Choroid plexus epithelial cell (primary cell): ENCODE measurements around the gene IRF9.

Experiments used
- DNase-seq: peaks from one replicate; pipeline ENCODE4 v3.0.0-alpha.2; 2010; ENCODE audit warnings: low read depth
- H3K4me3 ChIP-seq: 2 replicates; pipeline ENCODE4 v1.5.1; 2011; ENCODE audit warnings: low read depth, mild to moderate bottlenecking, control low read depth, low read length, moderate library complexity
- TF ChIP-seq, protein P1 (sequence below): conservative IDR thresholded peaks from 2 replicates; pipeline ENCODE4 v1.5.1; 2011; ENCODE audit warnings: low read depth, mild to moderate bottlenecking, control low read depth, inconsistent platforms, low read length, moderate library complexity

Gene IRF9

DNA sequence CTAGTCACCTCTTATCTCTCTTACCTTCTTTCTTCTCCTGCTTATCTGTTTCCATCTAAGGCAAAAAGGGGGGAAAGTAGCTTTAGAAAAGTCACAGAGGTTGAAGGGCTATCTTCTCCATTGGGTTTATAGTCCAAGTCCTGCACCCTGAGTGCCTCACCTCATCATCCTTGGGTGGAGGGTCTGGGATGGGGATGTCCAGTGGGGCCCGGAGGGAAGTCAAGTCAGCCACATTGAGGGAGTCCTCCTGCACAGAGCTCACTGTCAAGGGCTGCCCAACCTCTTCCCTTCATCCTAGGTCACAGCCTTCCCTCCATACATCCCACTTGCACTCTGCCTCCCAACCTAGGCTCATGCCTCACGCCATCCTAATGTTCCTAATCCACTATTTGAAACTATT is 15.8 kb upstream of the IRF9 start:
- no peak for DNase-seq
- peak overlapping the region; percentile 87 for H3K4me3 ChIP-seq
- TF ChIP-seq, protein P1, sequence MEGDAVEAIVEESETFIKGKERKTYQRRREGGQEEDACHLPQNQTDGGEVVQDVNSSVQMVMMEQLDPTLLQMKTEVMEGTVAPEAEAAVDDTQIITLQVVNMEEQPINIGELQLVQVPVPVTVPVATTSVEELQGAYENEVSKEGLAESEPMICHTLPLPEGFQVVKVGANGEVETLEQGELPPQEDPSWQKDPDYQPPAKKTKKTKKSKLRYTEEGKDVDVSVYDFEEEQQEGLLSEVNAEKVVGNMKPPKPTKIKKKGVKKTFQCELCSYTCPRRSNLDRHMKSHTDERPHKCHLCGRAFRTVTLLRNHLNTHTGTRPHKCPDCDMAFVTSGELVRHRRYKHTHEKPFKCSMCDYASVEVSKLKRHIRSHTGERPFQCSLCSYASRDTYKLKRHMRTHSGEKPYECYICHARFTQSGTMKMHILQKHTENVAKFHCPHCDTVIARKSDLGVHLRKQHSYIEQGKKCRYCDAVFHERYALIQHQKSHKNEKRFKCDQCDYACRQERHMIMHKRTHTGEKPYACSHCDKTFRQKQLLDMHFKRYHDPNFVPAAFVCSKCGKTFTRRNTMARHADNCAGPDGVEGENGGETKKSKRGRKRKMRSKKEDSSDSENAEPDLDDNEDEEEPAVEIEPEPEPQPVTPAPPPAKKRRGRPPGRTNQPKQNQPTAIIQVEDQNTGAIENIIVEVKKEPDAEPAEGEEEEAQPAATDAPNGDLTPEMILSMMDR, result no peak

DNA sequence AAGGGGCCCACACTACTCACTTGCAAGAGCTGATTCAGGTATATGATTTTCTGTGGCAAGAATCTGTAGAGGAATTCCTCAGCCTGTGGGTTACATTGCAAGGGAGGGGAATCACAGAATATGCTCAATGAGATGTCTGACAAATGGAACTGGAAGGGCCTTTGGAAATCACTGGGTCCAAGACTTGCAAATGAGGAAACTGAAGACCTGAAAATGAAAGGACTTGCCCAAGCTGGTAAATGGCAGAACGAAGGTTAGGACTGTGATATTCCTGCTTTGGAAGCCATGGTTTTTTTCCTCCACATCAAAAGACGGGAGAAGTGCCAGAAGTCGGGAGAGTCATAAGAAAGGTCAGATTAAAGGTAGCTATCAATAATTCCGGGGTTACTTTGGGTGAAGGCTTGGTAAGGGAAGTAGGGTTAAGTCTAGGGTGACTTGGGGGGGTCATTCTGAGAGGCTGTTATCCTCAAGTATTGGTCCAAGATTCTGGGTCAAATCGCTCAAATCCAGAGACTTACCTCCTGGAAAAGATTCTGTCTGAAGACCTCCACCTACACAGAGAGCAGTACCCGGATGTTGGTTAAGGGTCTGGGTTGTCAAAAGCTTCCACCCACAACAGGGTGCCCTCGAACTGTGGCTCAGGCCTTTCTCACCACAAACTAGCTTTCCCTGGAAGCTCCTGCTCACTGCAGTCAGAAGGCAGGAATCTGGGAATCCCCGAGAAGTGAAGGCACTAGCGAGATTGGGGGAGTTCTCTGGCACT is 15.2 kb upstream of the IRF9 start:
- TF ChIP-seq, protein P1, result no peak
- DNase-seq, result peak; percentile 30
- peak overlapping the region; percentile 87 for H3K4me3 ChIP-seq

GRCh38 chr14:24146453-24146977 is 14.6 kb upstream of the IRF9 start, which contains the start of gene PSME2:
Gene PSME2 (minus strand): TSS chr14:24146610. CDS start chr14:24146581, 29 bp downstream.
- H3K4me3 ChIP-seq, result peak within 1 kb of the TSS; percentile 87
- TF ChIP-seq, protein P1, result no peak
- DNase-seq, result peak; percentile 99

GRCh38 chr14:24146978-24147760 is 13.9 kb upstream of the IRF9 start, which contains the start of gene RNF31:
Gene RNF31 (plus strand): TSS chr14:24147498. CDS start chr14:24147699, 201 bp downstream.
- DNase-seq, result peak; percentile 99
- H3K4me3 ChIP-seq, result peak within 1 kb of the TSS; percentile 87
- TF ChIP-seq, protein P1, result no peak

DNA sequence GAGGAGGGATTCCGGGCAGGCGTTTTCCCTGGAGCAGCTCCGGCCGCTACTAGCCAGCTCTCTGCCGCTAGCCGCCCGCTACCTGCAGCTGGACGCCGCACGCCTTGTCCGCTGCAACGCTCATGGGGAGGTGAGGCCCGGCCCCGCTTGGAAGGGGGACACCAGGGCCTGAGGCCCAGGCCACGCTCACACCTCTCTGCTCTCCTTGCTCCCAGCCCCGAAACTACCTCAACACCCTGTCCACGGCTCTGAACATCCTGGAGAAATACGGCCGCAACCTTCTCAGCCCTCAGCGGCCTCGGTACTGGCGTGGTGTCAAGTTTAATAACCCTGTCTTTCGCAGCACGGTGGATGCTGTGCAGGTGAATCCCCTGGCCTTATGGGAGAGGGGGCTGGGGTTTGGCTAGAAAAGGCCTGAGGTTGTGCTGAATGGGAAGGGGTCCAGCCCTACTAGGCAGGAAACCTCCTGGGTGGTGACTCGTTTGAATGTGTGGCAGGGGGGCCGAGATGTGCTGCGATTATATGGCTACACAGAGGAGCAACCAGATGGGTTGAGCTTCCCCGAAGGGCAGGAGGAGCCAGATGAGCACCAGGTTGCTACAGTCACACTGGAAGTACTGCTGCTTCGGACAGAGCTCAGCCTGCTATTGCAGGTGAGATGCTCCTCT is 13.2 kb upstream of the IRF9 start:
- peak overlapping the region; percentile 87 for H3K4me3 ChIP-seq
- TF ChIP-seq, protein P1, result no peak
- peak; percentile 13 for DNase-seq

DNA sequence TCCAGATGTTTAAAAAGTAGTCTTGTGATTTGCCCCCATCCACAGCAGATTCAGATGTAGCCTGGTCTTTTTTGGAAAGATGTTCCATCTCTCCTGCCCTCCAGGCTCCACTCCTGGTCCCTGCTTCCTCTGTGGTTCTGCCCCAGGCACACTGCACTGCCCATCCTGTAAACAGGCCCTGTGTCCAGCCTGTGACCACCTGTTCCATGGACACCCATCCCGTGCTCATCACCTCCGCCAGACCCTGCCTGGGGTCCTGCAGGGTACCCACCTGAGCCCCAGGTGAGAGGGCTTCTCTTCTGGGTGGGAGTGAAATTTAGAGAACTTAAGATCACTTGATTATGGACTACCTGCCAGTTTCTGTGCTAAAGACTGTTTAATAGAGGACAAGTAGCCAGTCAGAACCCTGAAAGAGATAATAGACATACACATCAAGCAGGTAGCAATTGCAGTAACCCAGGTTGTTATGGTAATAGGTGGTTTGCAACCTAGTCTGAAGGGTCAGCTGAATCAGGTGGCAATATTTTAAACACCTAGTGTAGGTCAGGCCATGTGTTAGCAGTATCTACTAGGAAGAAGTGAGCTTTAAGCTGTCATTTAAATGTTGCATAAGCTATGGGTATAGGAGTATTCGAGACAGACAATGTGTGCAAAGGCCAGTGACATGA is 11.6 kb upstream of the IRF9 start:
- TF ChIP-seq, protein P1, result no peak
- DNase-seq, result no peak
- no peak overlapping the region for H3K4me3 ChIP-seq
